Pons (tissue), 1 donor: ENCODE data around the gene CHKA.

ENCODE experiments used
- DNase-seq: peaks from one replicate; pipeline ENCODE4 v3.0.0-alpha.2; 2016; ENCODE audit warnings: low spot score

CHKA gene

DNA sequence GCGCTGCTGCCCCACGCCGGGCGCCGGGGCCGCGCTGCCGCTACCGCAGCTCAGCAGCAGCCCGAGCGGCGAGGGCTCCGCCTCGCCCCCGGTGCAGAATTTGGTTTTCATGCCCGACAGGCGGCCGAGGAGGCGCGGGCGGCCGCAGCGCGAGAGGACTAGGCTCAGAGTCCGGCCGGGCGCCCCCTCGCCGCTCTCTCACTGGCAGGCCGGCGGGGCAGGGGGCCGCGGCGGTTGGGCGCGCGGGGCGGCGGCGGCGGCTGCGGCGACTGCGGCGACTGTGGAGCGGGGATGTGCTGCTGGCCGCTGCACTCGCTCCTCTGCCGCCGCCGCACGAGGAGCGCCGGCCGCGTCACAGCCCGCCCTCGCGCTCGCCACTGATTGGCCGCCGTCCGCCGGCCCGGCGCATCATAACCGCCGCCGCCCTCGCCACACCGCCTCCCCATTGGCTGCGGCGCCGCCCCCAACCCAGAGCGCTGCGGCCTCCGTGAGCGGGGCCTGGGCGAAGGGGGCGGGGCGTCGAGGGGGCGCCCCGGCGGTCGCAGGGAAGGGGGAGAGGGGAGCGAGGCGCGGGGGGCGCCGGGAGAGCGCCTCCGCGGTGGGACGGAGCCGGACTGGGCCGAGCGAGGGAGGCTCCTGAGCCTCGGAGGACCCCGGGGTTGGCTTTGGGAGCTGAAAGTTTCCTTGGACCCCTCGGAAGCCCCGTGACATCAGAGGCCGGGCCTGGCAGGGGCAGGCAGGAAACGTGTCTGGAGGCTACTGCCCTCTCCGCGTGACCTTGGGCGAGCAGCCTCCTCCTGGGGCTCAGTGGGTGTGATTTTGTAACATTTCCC, at the start of gene CHKA:
Gene CHKA (minus strand): TSS at position 322 of the 833 bp plus-strand sequence. CDS start 211 bp downstream, at position 111.
- DNase-seq, result peak; percentile 92

DNA sequence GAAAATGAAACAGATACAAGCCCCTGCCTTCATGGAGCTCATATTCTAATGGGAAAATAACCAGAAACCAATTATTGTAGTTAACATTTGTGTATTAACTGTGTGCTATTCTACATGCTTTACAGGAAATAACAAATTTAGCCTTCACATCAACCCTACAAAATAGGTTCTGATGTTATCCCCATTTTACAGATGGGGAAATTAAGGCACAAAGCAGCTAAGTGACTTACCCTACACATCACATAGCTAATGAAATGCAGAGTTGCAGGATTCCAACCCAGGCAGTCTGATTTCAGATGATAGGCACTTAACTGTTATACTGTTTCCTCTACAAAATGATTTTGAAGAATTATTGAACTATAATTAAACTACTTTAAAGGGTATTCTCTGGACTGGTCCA, 48.3 kb upstream of the CHKA start:
- no peak for DNase-seq

DNA sequence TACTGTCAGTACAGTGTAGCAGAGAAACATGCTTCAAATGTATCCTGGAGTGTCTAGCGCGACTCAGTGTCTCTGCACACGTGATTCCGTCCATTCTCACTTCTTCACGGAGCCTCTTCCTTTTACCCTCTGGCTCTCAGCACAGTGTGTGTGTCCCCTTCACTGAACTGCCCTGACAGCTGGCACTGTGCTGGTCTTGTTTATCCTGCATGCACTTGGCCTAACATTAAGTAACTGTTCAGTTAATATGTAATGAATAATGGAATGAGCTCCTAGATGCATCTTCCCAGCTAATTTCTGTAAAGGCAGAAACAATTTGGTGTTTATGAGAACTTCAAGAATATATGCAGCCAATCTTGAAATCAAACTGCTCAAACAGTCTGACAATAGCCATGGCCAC, 47.5 kb upstream of the CHKA start:
- DNase-seq, result no peak

GRCh38 chr11:68167474-68167873, 46.3 kb upstream of the CHKA start:
- DNase-seq, result no peak

GRCh38 chr11:68166969-68167368, 45.8 kb upstream of the CHKA start:
- no peak for DNase-seq

- no peak for DNase-seq
These were observed 44.4 kb upstream of the CHKA start for GRCh38 chr11:68165601-68166000.

- DNase-seq, result no peak
These were observed 43.2 kb upstream of the CHKA start for GRCh38 chr11:68164437-68164836.

- no peak for DNase-seq
These were observed 42.5 kb upstream of the CHKA start for GRCh38 chr11:68163691-68164090.

DNA sequence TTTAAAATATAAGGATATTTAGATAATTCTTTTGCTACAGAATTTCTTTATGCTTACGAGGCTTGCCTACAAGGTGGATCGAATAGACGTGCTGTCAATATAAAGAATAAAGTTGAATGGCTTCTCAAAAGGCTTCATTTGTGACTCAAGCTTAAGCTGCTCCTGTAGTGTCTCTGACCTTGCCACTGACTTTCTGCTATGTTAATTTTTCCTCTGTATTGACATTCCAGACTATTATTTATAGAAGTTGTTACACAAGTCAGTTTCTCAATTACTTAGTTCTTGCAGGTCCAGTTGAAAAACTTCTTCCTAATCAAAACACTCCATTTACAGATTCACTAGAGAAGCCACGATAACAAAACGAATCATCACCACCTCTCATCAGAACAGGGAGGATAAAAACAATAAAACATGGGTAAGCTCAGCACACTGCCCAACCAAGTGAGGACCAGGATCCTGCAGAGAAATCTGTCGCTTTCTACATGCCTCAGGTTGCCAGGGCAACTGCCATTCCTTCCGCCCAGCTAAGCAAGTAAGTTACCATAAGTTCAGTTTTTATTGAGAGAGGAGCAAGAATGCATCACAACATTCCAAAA, 39.0 kb upstream of the CHKA start:
- no peak for DNase-seq

DNA sequence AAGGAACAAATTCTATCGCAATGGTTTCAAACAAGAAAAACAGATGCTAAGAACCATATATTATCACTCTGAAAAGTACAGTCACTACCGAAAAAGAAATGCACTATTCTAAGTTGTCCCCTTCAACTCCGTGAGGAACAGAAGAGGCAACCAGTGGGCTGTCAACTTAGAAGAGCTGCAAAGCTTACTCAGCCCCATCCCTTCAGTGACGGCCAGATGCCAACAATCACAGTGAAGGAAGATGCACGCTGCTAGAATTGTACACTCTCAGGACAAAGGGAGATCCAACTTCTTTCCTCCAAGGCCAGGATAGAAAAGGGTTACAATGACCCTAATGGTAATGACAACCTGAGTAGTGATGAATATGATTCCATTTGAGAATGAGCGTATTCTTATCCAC, 38.5 kb upstream of the CHKA start:
- DNase-seq, result no peak

DNA sequence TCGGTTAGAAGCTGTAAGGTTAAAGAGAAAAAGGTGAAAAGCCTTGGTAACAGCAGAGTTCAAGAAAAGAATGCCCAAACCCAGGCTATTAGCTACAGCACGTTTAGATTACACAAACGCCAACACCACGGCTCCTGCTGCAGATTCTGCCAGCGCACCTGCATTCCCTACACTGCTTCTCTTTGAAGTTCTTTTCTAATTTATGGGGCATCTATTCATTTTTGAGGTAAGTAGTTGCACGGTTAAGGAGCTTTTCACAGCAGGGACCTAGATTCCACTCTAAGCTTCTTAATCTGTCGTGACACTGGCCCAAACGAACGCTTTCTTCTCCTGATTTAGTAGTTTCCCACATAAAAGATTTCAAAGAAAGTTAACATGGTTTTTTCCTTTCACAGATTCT, 38.0 kb upstream of the CHKA start:
- no peak for DNase-seq

- DNase-seq, result no peak
These were observed 37.4 kb upstream of the CHKA start for GRCh38 chr11:68158580-68158979.

DNA sequence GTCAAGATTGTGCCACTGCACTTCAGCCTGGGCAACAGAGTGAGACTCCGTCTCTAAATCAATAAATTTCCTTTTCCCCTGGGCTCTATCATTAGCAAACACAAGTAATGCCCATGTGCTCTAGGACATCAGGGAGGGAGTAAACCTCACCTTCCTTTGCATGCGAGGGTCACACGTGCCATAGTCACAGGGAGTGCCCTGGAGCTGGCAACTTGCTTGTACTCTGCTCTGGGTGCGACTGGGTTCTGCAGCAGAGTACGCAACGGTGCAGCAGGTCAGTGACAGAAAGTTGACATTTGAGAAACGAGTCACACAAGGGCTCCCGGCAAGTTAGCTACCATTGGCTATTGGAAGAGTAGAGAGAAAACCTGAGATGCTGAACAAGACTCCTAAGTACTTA, 32.6 kb upstream of the CHKA start:
- no peak for DNase-seq

- DNase-seq, result no peak
These were observed 28.8 kb upstream of the CHKA start for GRCh38 chr11:68150037-68150436.

GRCh38 chr11:68149417-68149816, 28.2 kb upstream of the CHKA start:
- DNase-seq, result no peak

DNA sequence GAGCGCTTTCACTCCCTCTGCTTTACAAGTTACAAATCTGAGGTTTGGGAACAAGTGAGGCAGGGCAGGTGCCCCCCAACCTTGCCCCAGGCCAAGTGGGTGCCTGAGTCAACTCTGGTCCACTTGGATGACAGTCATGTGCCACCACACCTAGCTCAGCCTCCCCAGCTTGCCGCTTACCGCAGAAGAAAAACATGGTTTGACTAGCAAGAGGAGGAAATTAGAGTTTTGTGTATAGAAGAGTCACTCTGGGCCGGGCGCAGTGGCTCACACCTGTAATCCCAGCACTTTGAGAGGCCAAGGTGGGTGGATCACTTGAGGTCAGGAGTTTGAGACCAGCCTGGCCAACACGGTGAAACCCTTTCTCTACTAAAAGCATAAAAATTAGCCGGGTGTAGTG, 27.7 kb upstream of the CHKA start:
- no peak for DNase-seq

DNA sequence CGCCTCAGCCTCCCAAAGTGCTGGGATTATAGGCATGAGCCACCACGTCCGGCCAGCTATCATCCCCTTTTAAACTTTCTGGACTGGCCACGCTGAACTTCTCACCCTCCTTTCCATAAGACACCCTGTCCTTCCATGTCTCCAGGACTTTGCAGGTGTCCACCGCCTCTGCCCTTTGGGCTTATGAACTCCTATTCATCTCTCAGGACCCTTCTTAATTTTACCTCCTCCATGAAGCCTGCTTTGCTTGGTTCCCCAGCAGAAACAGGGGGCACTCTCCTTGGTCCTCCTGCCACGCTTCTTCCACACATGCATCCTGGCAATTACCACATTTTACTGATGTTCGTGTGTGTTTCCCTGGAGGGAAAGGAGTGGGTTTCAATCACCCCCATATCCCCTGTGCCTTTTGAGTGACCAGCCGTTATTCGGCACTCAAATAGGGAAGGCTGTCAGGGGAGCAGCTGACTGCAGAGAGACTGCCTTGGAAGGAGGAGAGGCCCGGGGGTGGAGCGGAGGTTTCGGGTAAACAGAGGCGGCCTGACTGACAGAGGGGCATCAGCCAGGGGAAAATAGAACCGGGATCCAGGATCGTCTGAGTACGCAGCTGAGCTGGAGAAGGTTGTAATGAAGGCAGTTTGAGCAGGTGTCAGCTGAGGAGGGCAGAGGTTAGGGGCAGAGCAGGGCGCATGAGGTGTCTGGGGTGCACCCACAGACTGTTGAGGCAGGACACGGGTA, 27.1 kb upstream of the CHKA start:
- DNase-seq, result no peak

- DNase-seq, result peak; percentile 43
These were observed 25.7 kb upstream of the CHKA start for GRCh38 chr11:68146704-68147474.

GRCh38 chr11:68146010-68146540, 24.9 kb upstream of the CHKA start:
- peak; percentile 51 for DNase-seq

GRCh38 chr11:68145120-68145866, 24.1 kb upstream of the CHKA start:
- DNase-seq, result no peak

GRCh38 chr11:68143310-68143689, 22.1 kb upstream of the CHKA start:
- no peak for DNase-seq
